Endothelial cell of umbilical vein (primary cell): ENCODE data around the gene PROC. TPM values are rescaled to one million over a fixed set of nuclear protein-coding genes. Genes with fewer than 3 reads are reported as not detected.

Experiments used
- BruUV-seq: library from RNA; stranded (reverse); fragments of 400-500 nt; replicated peaks from 2 replicates; lab custom pipeline; 2021; lab: Mats Ljungman, UMichigan
- CTCF ChIA-PET: fragments of 300-600, 350-600 bp; sonication (Branson Sonifier 250); formaldehyde crosslinking; loops from one replicate; lab custom pipeline; 2021; ENCODE audit warnings: antibody characterized with exemption, inconsistent platforms; lab: Charles Lee
- POLR2A ChIA-PET: fragments of 300-600, 350-600 bp; sonication (Branson Sonifier 250); formaldehyde crosslinking; loops from one replicate; lab custom pipeline; 2021; ENCODE audit warnings: antibody characterized with exemption, inconsistent platforms; lab: Charles Lee
- DNase-seq: peaks from one replicate; pipeline ENCODE4 v3.0.0-alpha.2; 2011; ENCODE audit warnings: low read depth, low spot score
- FAIRE-seq: peaks from 2 replicates; lab custom pipeline; 2011; peaks lifted over from hg19 to GRCh38; lab: Jason Lieb, UNC
- H2AFZ ChIP-seq: 2 replicates; pipeline ENCODE4 v1.6.0; 2012; ENCODE audit warnings: low read depth, low read length, control low read depth, inconsistent platforms
- H3K27ac ChIP-seq: 2 replicates; pipeline ENCODE4 v1.5.1; 2011; ENCODE audit warnings: low read depth, mild to moderate bottlenecking, control low read depth, low read length, moderate library complexity; ENCODE audit not compliant: insufficient read depth
- H3K27me3 ChIP-seq, 2 experiments: 2 replicates each; pipeline versions ENCODE4 v1.6.0 to v1.6.1; 2011; ENCODE audit warnings: low read length in 2 of 2, mixed read lengths in 1 of 2; ENCODE audit not compliant: control insufficient read depth in 2 of 2, insufficient read depth in 2 of 2
- H3K36me3 ChIP-seq, 2 experiments: 2 replicates in 1 of 2; 3 replicates in 1 of 2; pipeline ENCODE4 v1.5.1; 2011; ENCODE audit warnings: low read length in 2 of 2, mild to moderate bottlenecking in 1 of 2, moderate library complexity in 1 of 2; ENCODE audit not compliant: control insufficient read depth in 2 of 2, insufficient read depth in 2 of 2; ENCODE audit errors: extremely low read depth in 1 of 2
- H3K4me1 ChIP-seq: 3 replicates; pipeline ENCODE4 v1.5.1; 2011; ENCODE audit warnings: mild to moderate bottlenecking, low read length; ENCODE audit not compliant: control insufficient read depth, insufficient read depth; ENCODE audit errors: extremely low read depth
- H3K4me2 ChIP-seq: 2 replicates; pipeline ENCODE4 v1.6.1; 2011; ENCODE audit warnings: low read length, control low read depth, mixed read lengths; ENCODE audit not compliant: insufficient read depth
- H3K4me3 ChIP-seq, 3 experiments: fragments of 200-600 bp in 1 of 3; sonication (generic), shearing (Covaris generic) in 1 of 3; replicated peaks in 1 of 3; 2 replicates each; pipeline ENCODE4 v1.5.1; 2011 to 2016; ENCODE audit warnings: control low read depth in 3 of 3, low read length in 3 of 3, mild to moderate bottlenecking in 2 of 3, inconsistent platforms in 1 of 3, low read depth in 1 of 3, moderate library complexity in 1 of 3; ENCODE audit not compliant: insufficient read depth in 1 of 3
- H3K79me2 ChIP-seq: 2 replicates; pipeline ENCODE4 v1.6.0; 2012; ENCODE audit warnings: low read length, inconsistent platforms; ENCODE audit not compliant: control insufficient read depth, insufficient read depth
- H3K9ac ChIP-seq: replicated peaks from 2 replicates; pipeline ENCODE3; 2011; ENCODE audit warnings: low read length, control low read depth; ENCODE audit not compliant: insufficient read depth; ENCODE audit errors: extremely low read depth
- H3K9me1 ChIP-seq: replicated peaks from 3 replicates; pipeline ENCODE4 v1.6.0; 2011; ENCODE audit warnings: mild to moderate bottlenecking, low read length; ENCODE audit not compliant: control insufficient read depth, insufficient read depth; ENCODE audit errors: extremely low read depth
- H3K9me3 ChIP-seq: replicated peaks from 2 replicates; pipeline ENCODE4 v1.5.1; 2012; ENCODE audit warnings: low read length, inconsistent platforms; ENCODE audit not compliant: control insufficient read depth, insufficient read depth
- H4K20me1 ChIP-seq: replicated peaks from 2 replicates; pipeline ENCODE3; 2011; ENCODE audit warnings: mild to moderate bottlenecking, low read length; ENCODE audit not compliant: control insufficient read depth, insufficient read depth; ENCODE audit errors: extremely low read depth
- EZH2 ChIP-seq: IDR thresholded peaks from 2 replicates; pipeline ENCODE4 v1.6.1; 2012; ENCODE audit warnings: borderline replicate concordance, low read depth, mild to moderate bottlenecking, moderate library complexity, low read length, inconsistent platforms; ENCODE audit not compliant: severe bottlenecking
- FOS ChIP-seq: IDR thresholded peaks from 2 replicates; pipeline ENCODE4 v1.6.1; 2011; ENCODE audit warnings: mild to moderate bottlenecking, low read length, moderate library complexity, borderline replicate concordance; ENCODE audit not compliant: insufficient read depth
- GATA2 ChIP-seq: IDR thresholded peaks from 2 replicates; pipeline ENCODE4 v1.7.0; 2011; ENCODE audit warnings: low read depth, mild to moderate bottlenecking, moderate library complexity, mixed read lengths, low read length; ENCODE audit not compliant: insufficient read length, insufficient read depth
- JUN ChIP-seq: IDR thresholded peaks from 2 replicates; pipeline ENCODE4 v1.6.1; 2011; ENCODE audit warnings: borderline replicate concordance, low read depth; ENCODE audit not compliant: insufficient read length, insufficient read depth
- MYC ChIP-seq: IDR thresholded peaks from one replicate; pipeline ENCODE4 v1.6.1; 2011; ENCODE audit warnings: mild to moderate bottlenecking, low read depth, low read length
- POLR2A ChIP-seq: IDR thresholded peaks from 2 replicates; pipeline ENCODE4 v1.6.1; 2012; ENCODE audit warnings: low read depth, mild to moderate bottlenecking, control low read depth, low read length
- POLR2AphosphoS5 ChIP-seq: IDR thresholded peaks from 2 replicates; pipeline ENCODE4 v1.6.1; 2012; ENCODE audit warnings: low read depth, mild to moderate bottlenecking, control low read depth, low read length, moderate library complexity; ENCODE audit not compliant: insufficient read depth
- dilution Hi-C: fragments of 300-500 bp; cut with MboI; formaldehyde crosslinking; loops from one replicate; pipeline ENCODE4 v1.15.0; 2019; ENCODE audit warnings: low sequenced_read_pairs; ENCODE audit not compliant: extremely low pct_ligation_motif_present
- intact Hi-C: fragments of 100-400 bp; cut with micrococcal nuclease; formaldehyde crosslinking; loops from one replicate; pipeline ENCODE4 v1.10.0; 2022
- polyA plus RNA-seq, 4 experiments: library from polyadenylated mRNA; depleted of rRNA in 3 of 4; stranded (reverse) in 3 of 4; unstranded in 1 of 4; fragments of >200 nt; gene quantifications; 2 replicates each; pipeline versions ENCODE4 v1.2.1 to v1.2.3, GENCODE V29; 2011 to 2012; ENCODE audit warnings: missing spikeins in 1 of 4
- total RNA-seq: library from RNA; stranded (reverse); gene quantifications from 2 replicates; pipeline ENCODE4 v1.2.3, GENCODE V29; 2021
- TF ChIP-seq, protein P1 (sequence below), 2 donors: IDR thresholded peaks; 1 replicate in 1 of 2; 2 replicates in 1 of 2; pipeline ENCODE4 v1.5.1; 2011; ENCODE audit warnings: low read length in 2 of 2, mild to moderate bottlenecking in 2 of 2, moderate library complexity in 2 of 2, control low read depth in 1 of 2, inconsistent platforms in 1 of 2, low read depth in 1 of 2; ENCODE audit not compliant: insufficient read depth in 1 of 2; ENCODE audit errors: extremely low read depth in 1 of 2
- TF ChIP-seq, protein P2 (sequence below): IDR thresholded peaks from 2 replicates; pipeline ENCODE4 v1.6.1; 2011; ENCODE audit not compliant: insufficient read depth, insufficient read length

PROC gene
- total and polyA plus RNA-seq, 2 donors (not counting 3 experiments of a cell fraction or from before 2014, with no cell fraction given) = not detected

DNA sequence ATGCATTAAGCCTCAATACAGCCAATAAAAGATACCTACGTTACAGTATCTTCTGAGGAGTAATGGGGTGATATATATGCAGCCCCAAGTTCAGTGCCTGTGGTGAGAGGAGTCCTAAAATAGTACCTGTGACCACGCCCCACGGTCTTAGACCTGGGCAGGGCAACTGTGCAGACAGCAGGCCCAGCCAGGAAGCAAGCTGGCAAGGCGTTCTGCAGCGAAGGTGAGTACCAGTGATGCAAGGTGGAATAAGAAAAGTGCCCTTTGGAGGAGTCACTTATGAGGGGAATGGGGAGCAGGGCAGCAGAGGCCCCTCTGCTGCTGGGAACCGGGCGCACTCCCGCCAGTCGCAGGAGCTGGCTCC is 17.7 kb upstream of the PROC start:
- TF ChIP-seq FOS (no peak), EZH2 (no peak), MYC (no peak), GATA2 (no peak), POLR2AphosphoS5 (no peak), POLR2A (no peak), JUN (no peak)
- TF ChIP-seq, protein P1, sequence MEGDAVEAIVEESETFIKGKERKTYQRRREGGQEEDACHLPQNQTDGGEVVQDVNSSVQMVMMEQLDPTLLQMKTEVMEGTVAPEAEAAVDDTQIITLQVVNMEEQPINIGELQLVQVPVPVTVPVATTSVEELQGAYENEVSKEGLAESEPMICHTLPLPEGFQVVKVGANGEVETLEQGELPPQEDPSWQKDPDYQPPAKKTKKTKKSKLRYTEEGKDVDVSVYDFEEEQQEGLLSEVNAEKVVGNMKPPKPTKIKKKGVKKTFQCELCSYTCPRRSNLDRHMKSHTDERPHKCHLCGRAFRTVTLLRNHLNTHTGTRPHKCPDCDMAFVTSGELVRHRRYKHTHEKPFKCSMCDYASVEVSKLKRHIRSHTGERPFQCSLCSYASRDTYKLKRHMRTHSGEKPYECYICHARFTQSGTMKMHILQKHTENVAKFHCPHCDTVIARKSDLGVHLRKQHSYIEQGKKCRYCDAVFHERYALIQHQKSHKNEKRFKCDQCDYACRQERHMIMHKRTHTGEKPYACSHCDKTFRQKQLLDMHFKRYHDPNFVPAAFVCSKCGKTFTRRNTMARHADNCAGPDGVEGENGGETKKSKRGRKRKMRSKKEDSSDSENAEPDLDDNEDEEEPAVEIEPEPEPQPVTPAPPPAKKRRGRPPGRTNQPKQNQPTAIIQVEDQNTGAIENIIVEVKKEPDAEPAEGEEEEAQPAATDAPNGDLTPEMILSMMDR (IDR thresholded peaks at IDR 0.05; ENCODE audit: extremely low read depth in 1 of 2, insufficient read depth in 1 of 2, low read depth in 1 of 2, low read length in 2 of 2) = no peak
- TF ChIP-seq, protein P2, sequence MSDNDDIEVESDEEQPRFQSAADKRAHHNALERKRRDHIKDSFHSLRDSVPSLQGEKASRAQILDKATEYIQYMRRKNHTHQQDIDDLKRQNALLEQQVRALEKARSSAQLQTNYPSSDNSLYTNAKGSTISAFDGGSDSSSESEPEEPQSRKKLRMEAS = no peak
- intact Hi-C loops = no loop called here
- no peaks in the 10 kb centered on the region for H3K27me3 ChIP-seq
- no peak overlapping the region for H3K27ac ChIP-seq
- ChIA-PET CTCF (no interaction called here), POLR2A (no interaction called here)
- peaks cover 23% of the 10 kb centered on the region for H3K4me1 ChIP-seq
- H3K9me1 ChIP-seq = no peaks in the 10 kb centered on the region
- no peaks in the 10 kb centered on the region for H3K79me2 ChIP-seq
- no peak overlapping the region for H3K4me2 ChIP-seq
- H2AFZ ChIP-seq = no peak overlapping the region
- no peak for FAIRE-seq
- H3K36me3 ChIP-seq = no peaks in the 10 kb centered on the region
- BruUV-seq = no TSS peak
- no peak overlapping the region for H3K9ac ChIP-seq
- dilution Hi-C loops = no loop called here
- no peaks in the 10 kb centered on the region for H3K9me3 ChIP-seq
- no peak for DNase-seq
- H4K20me1 ChIP-seq = no peaks in the 10 kb centered on the region
- no peak overlapping the region for H3K4me3 ChIP-seq
